ENCODE results near the gene TRMT61A. TPM values are rescaled to one million over a fixed set of nuclear protein-coding genes. Genes with fewer than 3 reads are reported as not detected.

Gene TRMT61A
- total and polyA plus RNA-seq, 9 of the 15 experiments (the other 6 are each of a cell fraction or from before 2014, with no cell fraction given): 0.10 to 24.8 (median 5.1) TPM

DNA sequence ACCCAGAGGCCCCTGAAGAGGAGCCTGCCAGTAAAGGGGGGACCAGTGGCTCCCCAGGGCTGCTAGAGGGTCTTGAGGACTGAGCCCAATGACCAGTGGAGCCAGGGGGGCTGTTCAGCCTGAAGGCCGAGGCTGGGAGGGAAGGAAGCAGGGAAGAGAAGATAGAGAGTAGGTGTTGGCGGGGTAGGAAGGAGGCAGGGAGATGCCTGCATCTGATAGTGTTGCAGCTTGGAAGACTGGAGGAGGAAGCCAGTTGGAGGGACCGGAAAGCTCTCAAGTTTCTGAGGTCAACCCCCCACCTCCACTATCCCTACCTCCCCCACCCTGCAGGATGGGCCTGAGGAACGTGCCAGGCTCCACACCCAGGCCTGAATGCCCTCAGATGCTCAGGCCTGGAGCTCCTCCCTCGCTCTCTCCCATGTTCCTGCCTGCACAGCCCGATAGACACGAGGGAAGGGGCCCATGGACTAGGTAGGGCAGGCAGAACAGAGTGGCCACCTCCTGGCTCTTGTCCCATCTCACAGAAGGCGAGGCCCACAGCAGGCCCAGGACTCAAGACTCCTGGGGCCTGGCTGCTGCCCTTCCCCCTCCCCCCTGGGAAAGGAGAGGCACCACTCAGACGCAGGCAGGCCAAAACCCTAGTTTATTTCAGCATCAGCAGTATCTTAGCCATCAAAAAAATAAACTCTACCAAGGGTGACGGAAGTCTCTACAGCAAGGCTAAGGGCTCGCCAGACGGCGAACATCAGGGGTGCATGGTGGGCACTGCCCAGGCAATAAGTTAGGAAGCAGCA is 9.8 kb upstream of the TRMT61A start (continued):
- TF ChIP-seq PURB (CRISPR knock-in tag; IDR thresholded peaks at IDR 0.05; ENCODE audit: low read depth) (no peak), ELF4 (CRISPR knock-in tag; IDR thresholded peaks at IDR 0.05) (0 out of 2 replicates have a peak, but pooled peaks have one; percentile 12), POU5F1 (IDR thresholded peaks at IDR 0.05; ENCODE audit: borderline replicate concordance, low read depth, low read length, partially characterized antibody) (no peak), MNT (conservative IDR thresholded peaks at IDR 0.05) (peak in 1 of 2 experiments; percentile 14; a peak in 1 of 4 replicates), ZNF696 (CRISPR knock-in tag; conservative IDR thresholded peaks at IDR 0.05) (no peak), EZH2 (IDR thresholded peaks at IDR 0.05; ENCODE audit: borderline replicate concordance, low read depth, low read length) (no peak), ELF1 (tag; IDR thresholded peaks at IDR 0.05) (no peak), EGR1 (conservative IDR thresholded peaks at IDR 0.05) (peak; percentile 52), SUPT5H (IDR thresholded peaks at IDR 0.05) (peak; percentile 34; the same call in 1 of the 2 replicates), ZFX (CRISPR knock-in tag; IDR thresholded peaks at IDR 0.05) (no peak; the same call in 1 of the 2 replicates), SMARCE1 (IDR thresholded peaks at IDR 0.05) (peak; percentile 45; the same call in 1 of the 2 replicates), CBX3 (IDR thresholded peaks at IDR 0.05; ENCODE audit: borderline replicate concordance in 1 of 2, low read length in 2 of 2) (no peak), TFAM (CRISPR knock-in tag; conservative IDR thresholded peaks at IDR 0.05) (no peak), E2F3 (CRISPR knock-in tag; IDR thresholded peaks at IDR 0.05) (no peak), NCOA1 (IDR thresholded peaks at IDR 0.05; ENCODE audit: low read depth) (no peak), SAFB2 (IDR thresholded peaks at IDR 0.05; ENCODE audit: borderline replicate concordance, low read depth, low read length, severe bottlenecking) (no peak), ZNF766 (CRISPR knock-in tag; conservative IDR thresholded peaks at IDR 0.05) (no peak), MTA2 (IDR thresholded peaks at IDR 0.05; ENCODE audit: low read depth) (no peak), CHD2 (IDR thresholded peaks at IDR 0.05; ENCODE audit: low read depth, low read length) (no peak), NCOR1 (IDR thresholded peaks at IDR 0.05) (no peak), HDGF (IDR thresholded peaks at IDR 0.05) (no peak), ZSCAN29 (IDR thresholded peaks at IDR 0.05) (no peak), TCF15 (CRISPR knock-in tag; IDR thresholded peaks at IDR 0.05) (no peak)
- TF ChIP-seq, protein P1, sequence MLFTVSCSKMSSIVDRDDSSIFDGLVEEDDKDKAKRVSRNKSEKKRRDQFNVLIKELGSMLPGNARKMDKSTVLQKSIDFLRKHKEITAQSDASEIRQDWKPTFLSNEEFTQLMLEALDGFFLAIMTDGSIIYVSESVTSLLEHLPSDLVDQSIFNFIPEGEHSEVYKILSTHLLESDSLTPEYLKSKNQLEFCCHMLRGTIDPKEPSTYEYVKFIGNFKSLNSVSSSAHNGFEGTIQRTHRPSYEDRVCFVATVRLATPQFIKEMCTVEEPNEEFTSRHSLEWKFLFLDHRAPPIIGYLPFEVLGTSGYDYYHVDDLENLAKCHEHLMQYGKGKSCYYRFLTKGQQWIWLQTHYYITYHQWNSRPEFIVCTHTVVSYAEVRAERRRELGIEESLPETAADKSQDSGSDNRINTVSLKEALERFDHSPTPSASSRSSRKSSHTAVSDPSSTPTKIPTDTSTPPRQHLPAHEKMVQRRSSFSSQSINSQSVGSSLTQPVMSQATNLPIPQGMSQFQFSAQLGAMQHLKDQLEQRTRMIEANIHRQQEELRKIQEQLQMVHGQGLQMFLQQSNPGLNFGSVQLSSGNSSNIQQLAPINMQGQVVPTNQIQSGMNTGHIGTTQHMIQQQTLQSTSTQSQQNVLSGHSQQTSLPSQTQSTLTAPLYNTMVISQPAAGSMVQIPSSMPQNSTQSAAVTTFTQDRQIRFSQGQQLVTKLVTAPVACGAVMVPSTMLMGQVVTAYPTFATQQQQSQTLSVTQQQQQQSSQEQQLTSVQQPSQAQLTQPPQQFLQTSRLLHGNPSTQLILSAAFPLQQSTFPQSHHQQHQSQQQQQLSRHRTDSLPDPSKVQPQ (CRISPR knock-in tag; IDR thresholded peaks at IDR 0.05; ENCODE audit: borderline replicate concordance): no peak
- TF ChIP-seq, protein P2, sequence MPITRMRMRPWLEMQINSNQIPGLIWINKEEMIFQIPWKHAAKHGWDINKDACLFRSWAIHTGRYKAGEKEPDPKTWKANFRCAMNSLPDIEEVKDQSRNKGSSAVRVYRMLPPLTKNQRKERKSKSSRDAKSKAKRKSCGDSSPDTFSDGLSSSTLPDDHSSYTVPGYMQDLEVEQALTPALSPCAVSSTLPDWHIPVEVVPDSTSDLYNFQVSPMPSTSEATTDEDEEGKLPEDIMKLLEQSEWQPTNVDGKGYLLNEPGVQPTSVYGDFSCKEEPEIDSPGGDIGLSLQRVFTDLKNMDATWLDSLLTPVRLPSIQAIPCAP (CRISPR knock-in tag; IDR thresholded peaks at IDR 0.05; ENCODE audit: borderline replicate concordance): no peak

Data from K562 (cell line).